Measurements from ENCODE around the gene PARD3.
"Not testable (repeated sequence)": the region's sequence is repeated elsewhere in the genome, so short reads cannot be mapped to it uniquely, and the experiment has no call there.

The PARD3 gene

DNA sequence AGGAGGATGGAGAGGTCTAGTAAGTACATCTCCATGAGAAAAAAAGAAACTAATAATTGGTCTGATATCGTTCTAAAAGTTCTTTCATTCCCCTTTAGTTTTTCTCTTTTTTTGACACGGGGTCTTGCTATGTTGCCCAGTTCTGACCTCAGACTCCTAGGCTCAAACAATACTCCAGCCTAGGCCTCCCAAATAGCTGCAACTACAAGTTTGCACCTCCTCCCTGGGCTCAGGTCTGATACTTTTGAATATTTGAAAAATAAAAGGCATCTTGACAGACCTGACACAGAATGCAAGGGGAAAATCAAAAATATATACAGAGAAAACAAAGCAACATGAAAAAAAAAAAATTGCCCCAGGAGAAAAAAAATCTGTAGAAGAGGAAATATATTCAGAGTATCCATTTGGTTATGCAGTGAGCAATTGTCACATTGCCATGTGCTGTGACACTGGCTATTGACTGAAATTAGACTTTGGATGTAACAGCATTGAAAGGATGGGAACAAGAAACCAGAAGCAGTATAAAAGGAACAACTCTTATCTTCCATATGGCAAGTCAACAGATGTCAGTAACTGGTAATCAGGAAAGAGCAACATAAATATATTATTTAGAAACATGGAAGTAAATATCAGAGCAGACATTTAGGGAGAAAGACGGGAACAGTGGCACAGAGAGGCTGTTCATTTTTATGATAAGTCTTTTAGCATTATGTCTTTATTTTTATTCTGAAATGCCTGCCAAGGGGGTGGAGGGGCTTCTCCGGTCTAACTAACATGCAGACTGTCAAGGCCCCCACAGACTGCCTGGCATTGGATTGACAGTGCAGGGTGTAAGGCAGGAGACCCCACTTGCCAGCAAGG is 408.4 kb downstream of the PARD3 start:
- DNase-seq: no peak

- DNase-seq: no peak
Measured at GRCh38 chr10:34405611-34406462, 409.3 kb downstream of the PARD3 start.

GRCh38 chr10:34403512-34403911 is 411.6 kb downstream of the PARD3 start:
- DNase-seq: no peak

- DNase-seq: no peak
Measured at GRCh38 chr10:34400075-34400474, 415.0 kb downstream of the PARD3 start.

DNA sequence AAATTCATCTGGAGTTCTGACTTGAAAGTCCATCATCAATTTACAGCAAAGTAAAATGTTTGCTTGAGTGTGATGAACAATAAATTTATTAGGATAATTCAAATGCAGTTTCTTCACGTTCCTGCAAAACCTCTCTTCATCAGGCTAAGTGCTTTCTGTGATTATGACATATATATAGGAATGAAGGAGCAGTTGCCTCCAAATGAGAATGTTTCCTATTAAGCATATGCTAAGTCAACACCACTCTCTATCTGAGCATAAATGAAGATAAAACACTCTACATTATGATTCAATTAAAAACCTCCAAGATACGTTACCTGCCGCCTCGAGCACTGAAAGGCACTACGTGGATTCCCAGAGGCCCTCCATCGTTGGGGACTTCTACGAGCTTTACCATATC is 416.1 kb downstream of the PARD3 start:
- no peak for DNase-seq

DNA sequence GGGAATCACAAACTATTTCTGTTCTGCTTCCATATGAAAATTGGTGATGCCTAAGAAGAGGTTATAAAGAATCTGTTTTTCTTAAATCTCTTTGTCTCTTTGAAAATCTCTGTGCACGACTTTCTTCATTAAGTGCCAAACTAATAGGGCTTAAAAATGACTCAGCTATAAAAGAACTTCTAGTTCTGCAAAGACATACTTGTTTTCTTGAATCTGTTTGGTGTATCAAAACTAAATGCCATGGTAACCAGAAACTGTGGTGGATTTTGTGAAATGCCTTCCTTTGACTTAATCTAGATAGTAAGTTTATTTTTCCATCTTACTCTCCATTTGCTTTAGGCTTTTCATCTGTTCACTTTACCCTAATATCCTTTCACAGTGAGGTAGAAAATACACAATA is 417.8 kb downstream of the PARD3 start:
- no peak for DNase-seq

DNA sequence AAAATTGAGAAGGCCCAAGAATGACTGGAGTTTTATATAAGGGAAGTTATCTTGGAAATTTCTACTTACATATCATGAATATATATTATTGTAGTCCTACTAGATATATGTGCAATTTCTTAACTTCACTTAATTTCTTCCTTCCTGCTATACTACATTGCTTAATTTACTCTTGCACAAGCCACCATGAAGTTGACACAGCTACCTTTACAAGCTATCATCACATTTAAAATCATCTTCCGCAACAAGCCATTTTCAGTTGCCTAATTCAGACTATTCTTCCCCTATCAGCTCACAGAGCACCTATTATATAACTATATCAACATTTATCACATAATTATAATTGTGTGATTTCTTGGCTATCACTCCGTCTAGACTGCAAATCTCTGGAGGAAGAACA is 418.4 kb downstream of the PARD3 start:
- DNase-seq: no peak

DNA sequence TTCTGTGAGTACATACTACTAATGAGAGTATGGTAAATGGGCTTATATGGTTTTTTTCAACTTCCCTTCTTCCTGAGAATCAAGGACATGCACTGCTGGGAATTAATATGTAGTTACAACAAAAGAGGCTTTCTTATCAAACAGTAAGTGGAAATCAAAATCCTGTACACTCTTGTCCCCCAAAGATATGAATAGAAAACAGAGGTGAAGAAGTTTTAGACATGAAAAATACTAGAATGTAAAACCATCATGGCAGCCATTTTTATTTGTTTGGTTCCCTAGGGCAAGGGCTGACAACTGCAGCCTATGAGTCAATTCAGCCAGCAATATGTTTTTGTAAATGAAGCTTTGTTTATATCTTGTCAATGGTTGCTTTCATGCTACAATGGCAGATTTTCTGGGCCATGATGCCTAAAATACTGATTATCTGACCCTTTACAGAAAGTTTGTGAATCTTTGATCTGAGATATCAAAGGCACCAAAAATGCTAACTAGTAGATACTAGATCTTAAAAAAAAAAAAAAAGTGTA is 422.4 kb downstream of the PARD3 start:
- DNase-seq: no peak

- not testable (repeated sequence) for DNase-seq
Measured at GRCh38 chr10:34391168-34391567, 423.9 kb downstream of the PARD3 start.

DNA sequence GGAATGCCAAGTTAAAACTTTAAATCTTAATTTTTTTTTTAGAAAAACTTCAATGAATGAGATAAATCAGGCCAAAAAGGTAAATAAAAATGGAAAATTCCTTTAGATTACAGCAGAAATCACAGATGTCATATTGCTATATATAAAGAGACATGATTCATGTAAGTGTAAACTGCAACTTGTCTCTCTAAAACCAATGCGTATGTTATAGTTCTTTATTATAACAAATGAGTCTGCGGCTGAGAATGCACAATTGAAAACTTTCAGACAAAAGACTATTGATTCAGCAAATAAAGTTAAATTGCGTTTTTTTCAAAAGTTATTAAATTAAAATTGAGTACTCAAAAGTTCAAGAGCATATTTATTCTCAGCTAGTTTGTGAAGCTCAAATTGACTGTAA is 425.3 kb downstream of the PARD3 start:
- no peak for DNase-seq

GRCh38 chr10:34386921-34387320 is 428.2 kb downstream of the PARD3 start:
- DNase-seq: no peak

DNA sequence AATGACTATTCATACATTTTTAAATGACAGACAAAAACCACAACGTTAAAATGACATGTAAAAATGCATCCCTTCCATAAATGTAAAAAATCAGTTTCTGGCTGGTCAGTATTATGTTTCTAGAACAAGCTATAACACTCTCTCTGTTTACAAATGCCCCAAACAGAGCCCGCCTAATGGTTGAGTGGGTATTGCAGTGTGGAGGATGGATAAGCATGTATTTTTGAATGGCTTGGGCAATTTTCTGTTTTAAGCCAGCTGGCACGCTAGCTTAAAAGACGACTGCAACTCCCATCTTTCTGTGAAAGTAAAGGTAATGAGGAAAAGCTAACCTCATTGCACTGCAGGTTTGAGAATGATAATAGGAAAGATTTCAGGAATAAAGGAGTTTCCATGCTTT is 430.7 kb downstream of the PARD3 start:
- peak; percentile 16 for DNase-seq

- DNase-seq: no peak
Measured at GRCh38 chr10:34382626-34383025, 432.5 kb downstream of the PARD3 start.

DNA sequence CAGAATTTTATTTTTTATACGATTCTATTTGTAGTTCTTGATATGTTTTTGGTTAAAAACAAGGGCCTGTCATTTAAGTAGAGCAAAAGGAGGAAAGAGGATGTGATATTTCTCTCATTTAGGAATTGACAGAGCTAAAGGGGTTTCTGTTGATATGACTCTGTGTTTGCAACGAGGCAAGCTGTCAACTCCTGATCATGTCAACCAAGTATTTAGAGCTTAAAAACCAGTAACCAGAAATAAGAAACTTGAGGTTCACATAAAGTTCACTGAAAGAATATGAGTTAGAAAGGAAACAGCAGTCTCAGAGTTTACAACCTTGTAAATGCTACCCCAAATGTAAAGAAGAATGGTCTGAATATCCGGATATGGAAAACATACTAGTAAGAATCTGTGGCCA is 434.2 kb downstream of the PARD3 start:
- DNase-seq: no peak

GRCh38 chr10:34378297-34378696 is 436.8 kb downstream of the PARD3 start:
- DNase-seq: no peak

GRCh38 chr10:34377833-34378232 is 437.3 kb downstream of the PARD3 start:
- no peak for DNase-seq

- no peak for DNase-seq
Measured at GRCh38 chr10:34374356-34375045, 440.6 kb downstream of the PARD3 start.

- no peak for DNase-seq
Measured at GRCh38 chr10:34373211-34373610, 441.9 kb downstream of the PARD3 start.

DNA sequence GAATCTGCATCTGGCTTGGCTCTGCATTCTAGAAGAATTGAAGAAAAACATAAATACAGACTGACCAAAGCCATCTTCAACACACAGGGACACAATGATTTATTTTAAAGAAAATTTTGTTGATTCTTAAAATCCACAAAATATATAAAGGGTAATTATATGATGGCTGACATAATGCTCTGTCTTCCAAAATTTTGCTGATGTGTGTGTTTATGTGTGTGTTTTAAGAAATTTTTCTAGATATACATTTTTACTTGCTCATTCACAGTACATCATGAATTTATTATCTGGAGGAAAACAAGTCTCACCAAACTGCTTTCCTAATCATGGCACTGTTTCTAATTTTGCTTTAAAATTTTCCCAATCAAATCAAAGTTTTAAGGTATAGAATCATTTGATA is 442.6 kb downstream of the PARD3 start:
- no peak for DNase-seq

GRCh38 chr10:34370126-34370525 is 445.0 kb downstream of the PARD3 start:
- no peak for DNase-seq

GRCh38 chr10:34369120-34369519 is 446.0 kb downstream of the PARD3 start:
- no peak for DNase-seq

- DNase-seq: no peak
Measured at GRCh38 chr10:34364253-34365037, 450.7 kb downstream of the PARD3 start.

Data from NCI-H2227 treated with DMSO at 0.1 percent for 48 hours (cell line).